Measurements from ENCODE around the gene CLCN3. TPM values are rescaled to one million over a fixed set of nuclear protein-coding genes. Genes with fewer than 3 reads are reported as not detected.

The CLCN3 gene
- total and polyA plus RNA-seq, 2 of the 13 experiments (the other 11 are each of a cell fraction or from before 2014, with no cell fraction given): 13.6 to 23.7 TPM

GRCh38 chr4:169611991-169612870 is 8.1 kb upstream of the CLCN3 start, which contains the start of gene NEK1:
TSS of gene NEK1 (minus strand) at chr4:169612583. CDS start at chr4:169602630, 9,953 bp downstream.
- intact Hi-C loops (cut with micrococcal nuclease; ENCODE audit: unreplicated experiment): loop anchor here (2.0 to 10.0 kb wide), 2 partner anchors 179 to 473 kb away; partner anchors contain the start of gene AADAT
- BruUV-seq (replicated peaks): TSS peak; percentile 78
- TF ChIP-seq TGIF2 (CRISPR knock-in tag; IDR thresholded peaks at IDR 0.05): peak; percentile 73; the same call in 1 of the 2 replicates
- TF ChIP-seq ZKSCAN5 (CRISPR knock-in tag; IDR thresholded peaks at IDR 0.05): 0 out of 2 replicates have a peak, but pooled peaks have one; percentile 28
- 0 out of 2 replicates have a peak, but pooled peaks have one; percentile 46 for TF ChIP-seq ZBTB39 (CRISPR knock-in tag; IDR thresholded peaks at IDR 0.05)
- 0 out of 2 replicates have a peak, but pooled peaks have one; percentile 64 for TF ChIP-seq ZNF710 (CRISPR knock-in tag; IDR thresholded peaks at IDR 0.05; ENCODE audit: borderline replicate concordance)
- TF ChIP-seq MED1 (CRISPR knock-in tag; IDR thresholded peaks at IDR 0.05): 0 out of 2 replicates have a peak, but pooled peaks have one; percentile 47
- TF ChIP-seq IRF1 (CRISPR knock-in tag; IDR thresholded peaks at IDR 0.05; ENCODE audit: low read depth): no peak
- peak; percentile 48; the same call in 1 of the 2 replicates for TF ChIP-seq ZSCAN29 (CRISPR knock-in tag; conservative IDR thresholded peaks at IDR 0.05)
- no peak for TF ChIP-seq ZNF207 (IDR thresholded peaks at IDR 0.05; ENCODE audit: borderline replicate concordance)
- TF ChIP-seq KAT7 (CRISPR knock-in tag; IDR thresholded peaks at IDR 0.05; ENCODE audit: borderline replicate concordance): peak; percentile 80; the same call in 1 of the 2 replicates
- TF ChIP-seq HES4 (CRISPR knock-in tag; IDR thresholded peaks at IDR 0.05; ENCODE audit: borderline replicate concordance): peak; percentile 77
- TF ChIP-seq KMT2B (CRISPR knock-in tag; IDR thresholded peaks at IDR 0.05): peak; percentile 97
- TF ChIP-seq ZHX1 (CRISPR knock-in tag; IDR thresholded peaks at IDR 0.05; ENCODE audit: low read depth): peak; percentile 96
- TF ChIP-seq HNF4A (CRISPR knock-in tag; IDR thresholded peaks at IDR 0.05): peak; percentile 4; the same call in 1 of the 2 replicates
- no peak for TF ChIP-seq NBN (conservative IDR thresholded peaks at IDR 0.05)

More at GRCh38 chr4:169611991-169612870, 8.1 kb upstream of the CLCN3 start, which contains the start of gene NEK1:
- ATAC-seq: peak; percentile 97
- Histone ChIP-seq H3K27me3 (ENCODE audit: control insufficient read depth in 1 of 2, insufficient read depth in 2 of 2, low read length in 2 of 2) (no peaks in the 10 kb centered on the region; a peak in 2 of 5 replicates), H3K4me1 (ENCODE audit: insufficient read depth, low read length) (peaks cover 37% of the 10 kb centered on the region), H3K9ac (ENCODE audit: insufficient read depth, low read depth, low read length) (peak within 1 kb of the TSS; percentile 90), H4K20me1 (ENCODE audit: insufficient read depth, low read length) (no peaks in the 10 kb centered on the region), H3K9me3 (ENCODE audit: low read length) (no peaks in the 10 kb centered on the region), H3K4me3 (replicated peaks in 1 of 3; ENCODE audit: insufficient read depth in 1 of 3, low read depth in 2 of 3, low read length in 3 of 3) (peak within 1 kb of the TSS; percentile 71 to 99 (median 83)), H2AFZ (ENCODE audit: low read length) (peak within 1 kb of the TSS; percentile 98), H3K4me2 (ENCODE audit: low read depth, low read length) (peak within 1 kb of the TSS; percentile 92), H3K36me3 (replicated peaks in 1 of 2; ENCODE audit: control insufficient read depth in 1 of 2, insufficient read depth in 2 of 2, low read length in 2 of 2) (no peaks in the 10 kb centered on the region), H3K27ac (ENCODE audit: extremely low read length, insufficient read depth, low read length) (peak within 1 kb of the TSS; percentile 90), H3K79me2 (ENCODE audit: insufficient read depth, low read length) (peaks cover 17% of the 10 kb centered on the region)
- under 1% methylated on average over 42 of the region's 61 CpGs for WGBS (ENCODE audit: low lambda C conversion rate)
- ChIA-PET POLR2A (interaction anchor here (0.7 to 1.0 kb wide), 2 partner anchors 8 to 9 kb away, joined by 3 read pairs; no protein-coding TSS in a partner anchor), CTCF (ENCODE audit: low intra/inter-chr PET ratio, low total read pairs) (interaction anchor here (1.4 to 1.7 kb wide), 2 partner anchors 111 to 436 kb away, joined by 8 to 10 read pairs; no protein-coding TSS in a partner anchor)
- in situ Hi-C loops (cut with HindIII; ENCODE audit: extremely low pct_ligation_motif_present, low pct_unique_long_range_greater_than_20kb): loop anchor here (10.0 to 25.0 kb wide), 2 partner anchors 103 to 475 kb away; partner anchors contain the start of gene AADAT
- FAIRE-seq: no peak
- peak; percentile 72 for DNase-seq (ENCODE audit: low spot score)

Data from HepG2 (cell line).